Omental fat pad (tissue), 4 donors: ENCODE results near the gene PEMT. TPM values are rescaled to one million over a fixed set of nuclear protein-coding genes. Genes with fewer than 3 reads are reported as not detected.

Experiments used
- ATAC-seq: fragments of 150-250 bp; one replicate; pipeline ENCODE4 v1.9.1; 2016; ENCODE audit warnings: mild to moderate bottlenecking, moderate library complexity; ENCODE audit not compliant: low FRiP score
- DNase-seq: peaks from one replicate; pipeline ENCODE4 v3.0.0-alpha.2; 2019; ENCODE audit warnings: low spot score
- total RNA-seq, 4 donors: library from RNA; depleted of rRNA; stranded (reverse); fragments of >200 nt; gene quantifications; one replicate each; pipeline ENCODE4 v1.1.0, GENCODE V29; 2016
- TF ChIP-seq, protein P1 (sequence below), 3 donors: fragments of 450-650 bp; IDR thresholded peaks; one replicate each; pipeline ENCODE4 v1.5.1; 2016 to 2017; ENCODE audit warnings: antibody characterized with exemption in 3 of 3, mild to moderate bottlenecking in 3 of 3, moderate library complexity in 2 of 3

The PEMT gene
- total RNA-seq, 4 donors from 2014 or later: 32.2 to 181 (median 57.1) TPM

DNA sequence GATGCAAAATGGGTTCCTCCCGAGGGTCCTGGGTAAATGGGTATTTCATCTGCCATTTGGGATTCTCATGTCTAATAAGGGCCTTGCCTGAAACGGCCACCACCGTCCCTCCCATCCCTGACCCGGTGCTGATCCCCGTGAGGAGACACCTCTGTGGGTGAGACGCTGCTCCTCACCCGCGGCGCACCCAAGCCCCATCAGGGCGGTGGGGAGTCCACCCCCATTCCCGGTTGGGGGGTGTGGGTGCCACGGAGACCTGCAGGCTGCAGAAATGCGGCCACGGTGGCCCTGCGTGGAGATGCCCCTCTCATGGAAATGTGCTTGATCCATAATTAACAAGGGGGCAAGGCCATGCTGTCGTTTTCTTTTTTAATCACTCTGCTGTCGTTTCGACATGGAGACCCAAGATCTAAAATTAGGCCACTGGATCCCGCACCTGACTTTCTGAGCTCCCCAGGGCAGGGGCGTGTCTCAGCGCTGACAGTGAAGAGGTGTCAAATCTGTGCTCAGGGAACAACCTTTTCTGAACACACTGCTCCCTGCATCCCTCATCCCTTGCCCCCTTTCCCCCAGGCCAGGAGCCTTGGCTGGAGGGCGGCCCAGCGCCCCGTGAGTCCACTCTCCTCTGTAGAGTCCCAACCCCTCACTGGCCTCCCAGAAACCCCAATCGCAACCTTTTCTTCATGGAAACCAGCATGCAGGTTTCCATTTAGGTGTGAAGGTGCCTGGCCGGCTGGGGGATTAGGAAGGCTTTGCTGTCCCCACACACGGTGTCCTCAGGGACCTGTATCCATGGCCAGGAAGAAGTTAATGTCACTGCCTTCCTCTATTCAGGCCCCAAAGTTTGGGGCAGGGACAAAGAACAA, 38.9 kb downstream of the PEMT start:
- DNase-seq (no peak), ATAC-seq (no peak)
- TF ChIP-seq, protein P1, sequence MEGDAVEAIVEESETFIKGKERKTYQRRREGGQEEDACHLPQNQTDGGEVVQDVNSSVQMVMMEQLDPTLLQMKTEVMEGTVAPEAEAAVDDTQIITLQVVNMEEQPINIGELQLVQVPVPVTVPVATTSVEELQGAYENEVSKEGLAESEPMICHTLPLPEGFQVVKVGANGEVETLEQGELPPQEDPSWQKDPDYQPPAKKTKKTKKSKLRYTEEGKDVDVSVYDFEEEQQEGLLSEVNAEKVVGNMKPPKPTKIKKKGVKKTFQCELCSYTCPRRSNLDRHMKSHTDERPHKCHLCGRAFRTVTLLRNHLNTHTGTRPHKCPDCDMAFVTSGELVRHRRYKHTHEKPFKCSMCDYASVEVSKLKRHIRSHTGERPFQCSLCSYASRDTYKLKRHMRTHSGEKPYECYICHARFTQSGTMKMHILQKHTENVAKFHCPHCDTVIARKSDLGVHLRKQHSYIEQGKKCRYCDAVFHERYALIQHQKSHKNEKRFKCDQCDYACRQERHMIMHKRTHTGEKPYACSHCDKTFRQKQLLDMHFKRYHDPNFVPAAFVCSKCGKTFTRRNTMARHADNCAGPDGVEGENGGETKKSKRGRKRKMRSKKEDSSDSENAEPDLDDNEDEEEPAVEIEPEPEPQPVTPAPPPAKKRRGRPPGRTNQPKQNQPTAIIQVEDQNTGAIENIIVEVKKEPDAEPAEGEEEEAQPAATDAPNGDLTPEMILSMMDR (IDR thresholded peaks at IDR 0.05): no peak

DNA sequence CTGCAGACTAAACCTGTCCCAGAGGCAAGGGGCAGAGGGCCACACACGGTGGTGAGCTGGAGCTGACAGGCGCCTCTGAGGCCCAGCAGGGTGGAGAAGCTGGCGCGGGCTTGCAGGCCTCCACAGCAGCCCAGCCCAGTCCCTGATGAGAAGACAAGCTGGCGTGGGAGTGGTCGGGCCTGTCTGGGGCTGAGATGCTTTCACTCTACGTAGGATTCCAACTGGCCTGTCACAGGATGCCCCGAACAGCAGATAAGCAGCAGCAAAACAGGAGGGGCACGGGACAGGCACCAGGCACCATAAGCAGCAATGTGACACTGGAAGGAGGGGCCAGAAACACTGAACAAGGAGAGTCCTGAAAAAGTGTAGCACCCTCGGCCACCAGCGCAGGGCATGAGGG, 40.1 kb downstream of the PEMT start:
- TF ChIP-seq, protein P1 (IDR thresholded peaks at IDR 0.05): no peak
- DNase-seq (no peak), ATAC-seq (no peak)

DNA sequence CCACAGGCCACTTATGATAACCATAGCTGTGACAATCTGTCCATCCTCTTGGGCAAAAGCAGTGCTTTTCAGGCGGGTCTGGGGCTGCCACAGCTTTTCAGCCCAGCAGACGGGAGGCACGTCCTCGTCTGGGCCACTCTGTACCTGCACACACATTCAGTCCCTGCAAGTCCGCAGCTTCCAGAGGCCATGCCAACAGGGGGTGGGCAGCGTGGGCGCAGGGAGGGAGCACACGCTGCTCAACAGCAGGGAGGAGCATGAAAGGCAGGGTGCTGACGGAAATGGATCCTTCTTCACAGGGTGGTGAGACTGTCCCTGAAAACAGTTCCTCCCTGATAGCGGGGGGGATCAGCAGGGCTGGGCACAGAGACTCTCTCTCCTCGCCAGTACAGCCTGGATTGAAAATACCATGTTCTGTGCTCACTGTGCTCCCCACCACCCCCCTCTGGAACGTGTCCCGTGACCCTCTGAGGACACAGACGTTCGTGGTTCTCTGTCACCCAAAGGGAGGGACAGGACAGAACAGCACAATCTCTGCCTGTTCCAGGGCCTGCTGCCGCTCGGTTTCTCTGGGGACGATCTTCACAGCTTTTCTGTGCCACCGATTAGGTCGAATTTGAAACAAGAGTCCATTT, 41.7 kb downstream of the PEMT start:
- no peak for ATAC-seq
- DNase-seq: no peak
- TF ChIP-seq, protein P1 (IDR thresholded peaks at IDR 0.05): no peak

DNA sequence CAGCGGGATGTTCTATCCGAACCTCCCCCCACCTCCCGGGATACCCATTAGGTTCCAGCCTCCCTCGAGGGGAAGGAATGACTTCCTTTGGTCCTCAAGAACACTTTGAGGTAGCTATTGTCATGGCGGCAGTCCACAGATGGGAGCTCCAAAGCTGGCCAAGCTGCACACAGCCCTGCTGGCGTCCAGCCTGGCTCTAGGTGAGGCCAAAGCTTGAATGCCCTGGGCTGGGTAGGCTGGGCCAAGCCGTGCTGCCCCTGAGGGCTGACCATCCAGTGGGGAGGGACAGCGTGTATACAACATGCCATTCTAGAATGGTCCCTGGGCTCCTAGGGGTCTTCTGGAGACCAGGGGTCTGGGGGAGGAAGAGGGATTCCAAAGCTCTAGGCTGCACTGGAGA, 43.5 kb downstream of the PEMT start:
- DNase-seq (no peak), ATAC-seq (no peak)
- TF ChIP-seq, protein P1 (IDR thresholded peaks at IDR 0.05): no peak

DNA sequence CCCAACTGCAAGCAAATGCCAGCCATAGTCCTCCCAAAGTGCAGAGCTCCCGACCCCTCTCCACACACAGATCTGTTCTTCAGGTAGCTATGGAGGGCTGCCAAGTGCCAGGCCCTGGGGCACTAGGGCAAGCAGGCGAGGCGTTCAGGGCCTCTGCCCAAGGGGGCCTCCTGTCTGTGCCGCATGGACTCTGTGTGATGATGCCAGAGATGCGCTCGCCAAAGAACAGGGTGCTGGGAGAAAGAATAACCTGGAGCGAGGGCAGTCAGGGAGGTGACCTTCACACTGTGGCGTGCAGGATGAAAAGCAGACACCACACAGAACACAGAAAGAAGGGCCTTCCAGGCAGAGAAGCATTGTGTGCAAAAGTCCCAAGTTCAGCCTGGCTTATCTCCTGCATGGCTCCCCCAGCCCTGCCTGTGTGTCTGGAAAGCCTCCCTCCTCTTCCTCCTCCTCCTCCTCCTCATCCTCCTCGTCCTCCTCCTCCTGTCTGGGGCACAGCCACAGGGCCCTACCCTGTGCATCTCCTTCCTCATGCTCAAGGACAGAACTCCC, 44.2 kb downstream of the PEMT start:
- no peak for ATAC-seq

DNA sequence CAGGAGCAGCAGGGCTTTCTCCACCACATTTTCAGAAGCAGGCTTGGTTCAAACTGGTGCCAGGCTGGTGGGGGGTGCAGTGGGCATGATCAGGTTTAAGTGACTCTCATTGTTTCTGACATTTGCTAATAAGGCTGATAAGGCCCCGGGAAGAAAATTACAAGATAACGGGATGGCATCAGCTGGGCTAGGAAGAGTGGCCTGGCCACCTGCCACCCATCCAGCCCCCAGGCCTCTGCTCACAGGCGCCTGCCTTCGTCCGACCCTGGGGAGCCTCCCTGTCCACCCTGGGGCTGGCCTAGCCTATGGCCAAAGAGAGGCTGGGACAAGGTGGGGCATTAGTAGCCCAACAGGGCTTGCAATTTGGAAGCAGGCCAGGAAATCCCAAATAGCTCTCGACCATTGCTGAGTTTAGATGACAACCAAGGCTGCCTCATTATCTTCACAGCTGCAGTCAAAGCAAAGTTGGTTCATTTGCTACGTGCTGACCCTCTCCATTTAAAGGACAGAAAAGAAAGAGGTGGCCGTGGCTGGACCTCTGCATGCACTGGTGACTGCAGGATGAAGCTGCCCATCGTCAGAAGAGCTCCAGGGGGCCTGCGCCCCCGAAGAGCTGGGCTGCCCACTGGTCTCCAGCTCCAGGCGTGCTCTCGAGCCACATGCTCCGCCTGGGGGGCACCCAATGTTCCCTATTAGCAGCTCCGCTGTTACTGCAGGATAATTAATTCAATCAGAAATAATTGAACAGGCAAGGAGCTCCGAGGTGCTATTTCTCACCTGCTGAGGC, 44.9 kb downstream of the PEMT start:
- ATAC-seq (no peak), DNase-seq (no peak)
- TF ChIP-seq, protein P1 (IDR thresholded peaks at IDR 0.05): no peak

More for the DNA sequence above, 44.2 kb downstream of the PEMT start:
- TF ChIP-seq, protein P1 (IDR thresholded peaks at IDR 0.05): no peak
- DNase-seq: no peak
